HepG2 (cell line): ENCODE data around the gene LDLRAD4. TPM values are rescaled to one million over a fixed set of nuclear protein-coding genes. Genes with fewer than 3 reads are reported as not detected.

Experiments used
- ATAC-seq: fragments of 200-7000 bp; cut with Tn5 transposase; 3 replicates; pipeline ENCODE4 v1.9.1; 2020; ENCODE audit warnings: mild to moderate bottlenecking, moderate library complexity
- BruUV-seq: library from RNA; stranded (reverse); fragments of 400-500 nt; replicated peaks from 2 replicates; lab custom pipeline; 2021; lab: Mats Ljungman, UMichigan
- CTCF ChIA-PET: fragments of 300-600 bp; formaldehyde crosslinking; extraction: SDS; loops from one replicate; lab custom pipeline; 2021; ENCODE audit warnings: low total read pairs, inconsistent platforms, low intra/inter-chr PET ratio; lab: Yijun Ruan, JAX
- POLR2A ChIA-PET: fragments of 350-600 bp; sonication (Branson Sonifier 250); formaldehyde crosslinking; loops from one replicate; lab custom pipeline; 2020; ENCODE audit warnings: antibody characterized with exemption, inconsistent platforms; lab: Yijun Ruan, JAX
- DNase-seq: peaks from one replicate; pipeline ENCODE4 v3.0.0-alpha.2; 2015; ENCODE audit warnings: low spot score
- FAIRE-seq: peaks from 3 replicates; lab custom pipeline; 2011; peaks lifted over from hg19 to GRCh38; lab: Jason Lieb, UNC
- H2AFZ ChIP-seq: one replicate; pipeline ENCODE4 v1.6.1; 2011; ENCODE audit warnings: low read length, inconsistent platforms
- H3K27ac ChIP-seq: fragments of 300-600 bp; 3 replicates; pipeline ENCODE4 v1.8.0; 2011; ENCODE audit warnings: mixed run types, mild to moderate bottlenecking, mixed read lengths, low read length, inconsistent platforms; ENCODE audit not compliant: insufficient read depth; ENCODE audit errors: extremely low read length
- H3K27me3 ChIP-seq, 2 experiments: fragments of 200-600 bp in 1 of 2; 2 replicates in 1 of 2; 3 replicates in 1 of 2; pipeline versions ENCODE4 v1.6.0 to v1.8.0; 2011; ENCODE audit warnings: low read length in 2 of 2, mild to moderate bottlenecking in 2 of 2, moderate library complexity in 2 of 2, inconsistent platforms in 1 of 2; ENCODE audit not compliant: insufficient read depth in 2 of 2, control insufficient read depth in 1 of 2
- H3K36me3 ChIP-seq, 2 experiments: fragments of 200-600 bp in 1 of 2; replicated peaks in 1 of 2; 2 replicates in 1 of 2; 3 replicates in 1 of 2; pipeline versions ENCODE4 v1.5.1 to v1.8.0; 2011; ENCODE audit warnings: low read length in 2 of 2, inconsistent platforms in 1 of 2; ENCODE audit not compliant: insufficient read depth in 2 of 2, control insufficient read depth in 1 of 2
- H3K4me1 ChIP-seq: 2 replicates; pipeline ENCODE4 v1.5.1; 2012; ENCODE audit warnings: low read length, inconsistent platforms; ENCODE audit not compliant: insufficient read depth
- H3K4me2 ChIP-seq: 2 replicates; pipeline ENCODE4 v1.6.0; 2011; ENCODE audit warnings: low read depth, low read length, inconsistent platforms
- H3K4me3 ChIP-seq, 3 experiments: fragments of 200-600 bp in 1 of 3; sonication (generic), shearing (Covaris generic) in 1 of 3; replicated peaks in 1 of 3; 2 replicates each; pipeline ENCODE4 v1.5.1; 2011 to 2016; ENCODE audit warnings: low read length in 3 of 3, inconsistent platforms in 2 of 3, low read depth in 2 of 3, mild to moderate bottlenecking in 2 of 3, control low read depth in 1 of 3, mixed read lengths in 1 of 3; ENCODE audit not compliant: insufficient read depth in 1 of 3
- H3K79me2 ChIP-seq: one replicate; pipeline ENCODE4 v1.6.1; 2011; ENCODE audit warnings: low read length, inconsistent platforms; ENCODE audit not compliant: insufficient read depth
- H3K9ac ChIP-seq: 2 replicates; pipeline ENCODE4 v1.6.0; 2011; ENCODE audit warnings: mild to moderate bottlenecking, low read depth, low read length, inconsistent platforms; ENCODE audit not compliant: insufficient read depth
- H3K9me3 ChIP-seq: 2 replicates; pipeline ENCODE4 v1.5.1; 2012; ENCODE audit warnings: mild to moderate bottlenecking, low read length
- H4K20me1 ChIP-seq: 2 replicates; pipeline ENCODE4 v1.6.0; 2011; ENCODE audit warnings: inconsistent platforms, mild to moderate bottlenecking, low read length, moderate library complexity; ENCODE audit not compliant: insufficient read depth
- ARNTL ChIP-seq: sonication (generic); formaldehyde crosslinking; IDR thresholded peaks from 2 replicates; pipeline ENCODE4 v1.4.0; 2020; ENCODE audit warnings: mild to moderate bottlenecking, missing genetic modification reagents
- KAT7 ChIP-seq: IDR thresholded peaks from 2 replicates; pipeline ENCODE4 v1.6.1; 2018; ENCODE audit warnings: borderline replicate concordance, missing compliant biosample characterization
- KDM4B ChIP-seq: sonication (generic); formaldehyde crosslinking; IDR thresholded peaks from 2 replicates; pipeline ENCODE4 v1.4.0; 2020; ENCODE audit warnings: missing genetic modification reagents
- MIXL1 ChIP-seq: IDR thresholded peaks from 2 replicates; pipeline ENCODE4 v1.6.1; 2016
- MTF2 ChIP-seq: sonication (generic); formaldehyde crosslinking; IDR thresholded peaks from 2 replicates; pipeline ENCODE4 v1.5.0; 2020; ENCODE audit warnings: missing genetic modification reagents, borderline replicate concordance
- POLR2AphosphoS5 ChIP-seq: IDR thresholded peaks from 2 replicates; pipeline ENCODE4 v1.6.1; 2012; ENCODE audit warnings: low read depth, low read length
- SALL2 ChIP-seq: sonication (generic); formaldehyde crosslinking; IDR thresholded peaks from 2 replicates; pipeline ENCODE4 v1.8.1; 2023; ENCODE audit warnings: mild to moderate bottlenecking, missing genetic modification reagents, inconsistent platforms
- SMARCE1 ChIP-seq: fragments of 450-650 bp; IDR thresholded peaks from 2 replicates; pipeline ENCODE4 v1.6.1; 2017; ENCODE audit warnings: borderline replicate concordance
- TRAFD1 ChIP-seq: sonication (generic); formaldehyde crosslinking; IDR thresholded peaks from 2 replicates; pipeline ENCODE4 v1.5.1; 2020; ENCODE audit warnings: missing genetic modification reagents, mild to moderate bottlenecking, borderline replicate concordance
- ZBTB38 ChIP-seq: sonication (generic); formaldehyde crosslinking; IDR thresholded peaks from 2 replicates; pipeline ENCODE4 v1.5.1; 2020; ENCODE audit warnings: mild to moderate bottlenecking, missing genetic modification reagents
- ZBTB7A ChIP-seq: sonication (generic); formaldehyde crosslinking; IDR thresholded peaks from 2 replicates; pipeline ENCODE4 v1.8.0; 2022; ENCODE audit warnings: mild to moderate bottlenecking, missing genetic modification reagents
- ZBTB8A ChIP-seq: sonication (generic); formaldehyde crosslinking; IDR thresholded peaks from 2 replicates; pipeline ENCODE4 v1.4.0; 2020; ENCODE audit warnings: mild to moderate bottlenecking, low read depth, missing genetic modification reagents, borderline replicate concordance
- ZHX1 ChIP-seq: sonication (generic); formaldehyde crosslinking; IDR thresholded peaks from 2 replicates; pipeline ENCODE4 v1.8.1; 2022; ENCODE audit warnings: low read depth, mild to moderate bottlenecking, missing genetic modification reagents
- ZNF180 ChIP-seq: sonication (generic); formaldehyde crosslinking; IDR thresholded peaks from 2 replicates; pipeline ENCODE4 v1.4.0; 2020; ENCODE audit warnings: low read depth, missing genetic modification reagents, borderline replicate concordance
- ZNF530 ChIP-seq: sonication (generic); formaldehyde crosslinking; IDR thresholded peaks from 2 replicates; pipeline ENCODE4 v1.5.0; 2020; ENCODE audit warnings: low read depth, mild to moderate bottlenecking, missing genetic modification reagents
- ZNF644 ChIP-seq: IDR thresholded peaks from 2 replicates; pipeline ENCODE4 v1.6.1; 2016; ENCODE audit warnings: low read depth
- ZNF652 ChIP-seq: IDR thresholded peaks from 2 replicates; pipeline ENCODE4 v1.6.1; 2016; ENCODE audit warnings: low read depth, borderline replicate concordance
- WGBS: methylation state at CpG from one replicate; pipeline ENCODE4 v1.1.6; 2017; ENCODE audit warnings: low lambda C conversion rate; 5-methylcytosine and 5-hydroxymethylcytosine counted together
- in situ Hi-C: cut with HindIII; loops from 2 replicates; pipeline ENCODE4 v1.10.0; 2017; ENCODE audit warnings: low pct_unique_long_range_greater_than_20kb; ENCODE audit not compliant: extremely low pct_ligation_motif_present
- intact Hi-C: fragments of 100-400 bp; cut with micrococcal nuclease; formaldehyde crosslinking; loops from one replicate; pipeline ENCODE4 v1.10.0; 2022; ENCODE audit not compliant: unreplicated experiment
- polyA plus RNA-seq, 8 experiments: library from polyadenylated mRNA; depleted of rRNA in 3 of 8; stranded (reverse) in 7 of 8; unstranded in 1 of 8; fragments of >200 nt; fragmentation: Illumina TruSeq in 4 of 8; extraction: Trizol in 4 of 8; gene quantifications; 2 replicates each; pipeline versions ENCODE4 v1.2.1 to v1.2.3, GENCODE V29; 2011 to 2016; ENCODE audit warnings: low read depth in 4 of 8, missing spikeins in 1 of 8, mixed read lengths in 1 of 8; ENCODE audit not compliant: insufficient read depth in 1 of 8
- total RNA-seq, 5 experiments: library from RNA; depleted of rRNA; stranded (reverse); fragments of >200 nt; fragmentation: Illumina TruSeq; extraction: Trizol; gene quantifications; 2 replicates each; pipeline ENCODE4 v1.2.3, GENCODE V29; 2016; ENCODE audit warnings: low read depth in 1 of 5
- TF ChIP-seq, protein P1 (sequence below): sonication (generic); formaldehyde crosslinking; IDR thresholded peaks from 2 replicates; pipeline ENCODE4 v1.4.0; 2020; ENCODE audit warnings: missing genetic modification reagents

The LDLRAD4 gene
- total and polyA plus RNA-seq, 2 of the 13 experiments (the other 11 are each of a cell fraction or from before 2014, with no cell fraction given): 13.6 to 20.9 TPM

- no peak for TF ChIP-seq ZHX1 (CRISPR knock-in tag)
- no peak for TF ChIP-seq ZNF652
- no peak for TF ChIP-seq KDM4B (CRISPR knock-in tag)
- no peak for TF ChIP-seq MIXL1 (CRISPR knock-in tag)
- no peak for TF ChIP-seq ZBTB8A
Observed at GRCh38 chr18:13424363-13424762, 205.8 kb downstream of the LDLRAD4 start (continued).

- in situ Hi-C loops: no loop called here
- Histone ChIP-seq H3K79me2 (no peaks in the 10 kb centered on the region), H3K9ac (no peak overlapping the region), H4K20me1 (no peaks in the 10 kb centered on the region), H3K4me1 (no peaks in the 10 kb centered on the region), H3K36me3 (no peaks in the 10 kb centered on the region), H3K4me2 (no peak overlapping the region), H3K9me3 (no peaks in the 10 kb centered on the region), H3K27me3 (no peaks in the 10 kb centered on the region), H3K4me3 (no peak overlapping the region), H2AFZ (no peak overlapping the region), H3K27ac (no peak overlapping the region)
- DNase-seq (no peak), FAIRE-seq (no peak), ATAC-seq (no peak)
- ChIA-PET POLR2A (interaction anchor here (2.0 kb wide), 1 partner anchor 7 kb away, joined by 5 read pairs; no protein-coding TSS in a partner anchor), CTCF (no interaction called here)
- intact Hi-C loops: no loop called here
- WGBS: 92% methylated on average over 15 of the region's 16 CpGs
- BruUV-seq: no TSS peak
- TF ChIP-seq ZBTB38 (CRISPR knock-in tag): no peak
- TF ChIP-seq ZBTB7A: no peak
- no peak for TF ChIP-seq POLR2AphosphoS5
- no peak for TF ChIP-seq ZNF180
- TF ChIP-seq ZNF644 (CRISPR knock-in tag): no peak
- TF ChIP-seq SMARCE1: no peak
- TF ChIP-seq SALL2: no peak
- TF ChIP-seq MTF2 (CRISPR knock-in tag): no peak
- no peak for TF ChIP-seq ARNTL (CRISPR knock-in tag)
- TF ChIP-seq TRAFD1: no peak
- no peak for TF ChIP-seq ZNF530 (CRISPR knock-in tag)
- TF ChIP-seq, protein P1, sequence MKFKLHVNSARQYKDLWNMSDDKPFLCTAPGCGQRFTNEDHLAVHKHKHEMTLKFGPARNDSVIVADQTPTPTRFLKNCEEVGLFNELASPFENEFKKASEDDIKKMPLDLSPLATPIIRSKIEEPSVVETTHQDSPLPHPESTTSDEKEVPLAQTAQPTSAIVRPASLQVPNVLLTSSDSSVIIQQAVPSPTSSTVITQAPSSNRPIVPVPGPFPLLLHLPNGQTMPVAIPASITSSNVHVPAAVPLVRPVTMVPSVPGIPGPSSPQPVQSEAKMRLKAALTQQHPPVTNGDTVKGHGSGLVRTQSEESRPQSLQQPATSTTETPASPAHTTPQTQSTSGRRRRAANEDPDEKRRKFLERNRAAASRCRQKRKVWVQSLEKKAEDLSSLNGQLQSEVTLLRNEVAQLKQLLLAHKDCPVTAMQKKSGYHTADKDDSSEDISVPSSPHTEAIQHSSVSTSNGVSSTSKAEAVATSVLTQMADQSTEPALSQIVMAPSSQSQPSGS (CRISPR knock-in tag): no peak
- TF ChIP-seq KAT7 (CRISPR knock-in tag): no peak
Observed at GRCh38 chr18:13425357-13426091, 207.0 kb downstream of the LDLRAD4 start.
